ENCODE results near the gene ZNF558.

The ZNF558 gene

DNA sequence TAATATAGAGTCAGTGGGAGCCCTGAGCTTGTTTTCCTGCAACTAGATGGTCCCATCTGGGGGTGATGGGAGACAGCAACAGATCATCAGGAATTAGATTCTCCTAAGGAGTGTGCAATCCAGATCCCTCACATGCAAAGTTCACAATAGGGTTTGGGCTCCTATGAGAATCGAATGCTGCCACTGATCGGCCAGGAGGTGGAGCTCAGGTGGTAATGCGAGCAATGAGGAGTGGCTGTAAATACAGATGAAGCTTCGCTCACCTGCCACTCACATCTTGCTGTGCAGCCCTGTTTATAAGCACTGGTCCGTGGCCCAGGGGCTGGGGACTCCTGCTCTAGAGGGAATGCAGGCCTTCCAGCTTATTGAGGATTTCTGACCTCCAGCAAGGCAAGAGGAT is 5.7 kb downstream of the ZNF558 start:
- TF ChIP-seq, protein P1, sequence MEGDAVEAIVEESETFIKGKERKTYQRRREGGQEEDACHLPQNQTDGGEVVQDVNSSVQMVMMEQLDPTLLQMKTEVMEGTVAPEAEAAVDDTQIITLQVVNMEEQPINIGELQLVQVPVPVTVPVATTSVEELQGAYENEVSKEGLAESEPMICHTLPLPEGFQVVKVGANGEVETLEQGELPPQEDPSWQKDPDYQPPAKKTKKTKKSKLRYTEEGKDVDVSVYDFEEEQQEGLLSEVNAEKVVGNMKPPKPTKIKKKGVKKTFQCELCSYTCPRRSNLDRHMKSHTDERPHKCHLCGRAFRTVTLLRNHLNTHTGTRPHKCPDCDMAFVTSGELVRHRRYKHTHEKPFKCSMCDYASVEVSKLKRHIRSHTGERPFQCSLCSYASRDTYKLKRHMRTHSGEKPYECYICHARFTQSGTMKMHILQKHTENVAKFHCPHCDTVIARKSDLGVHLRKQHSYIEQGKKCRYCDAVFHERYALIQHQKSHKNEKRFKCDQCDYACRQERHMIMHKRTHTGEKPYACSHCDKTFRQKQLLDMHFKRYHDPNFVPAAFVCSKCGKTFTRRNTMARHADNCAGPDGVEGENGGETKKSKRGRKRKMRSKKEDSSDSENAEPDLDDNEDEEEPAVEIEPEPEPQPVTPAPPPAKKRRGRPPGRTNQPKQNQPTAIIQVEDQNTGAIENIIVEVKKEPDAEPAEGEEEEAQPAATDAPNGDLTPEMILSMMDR (IDR thresholded peaks at IDR 0.05): no peak

GRCh38 chr19:8821748-8822241 is 10.3 kb downstream of the ZNF558 start:
- TF ChIP-seq, protein P1 (IDR thresholded peaks at IDR 0.05): no peak

DNA sequence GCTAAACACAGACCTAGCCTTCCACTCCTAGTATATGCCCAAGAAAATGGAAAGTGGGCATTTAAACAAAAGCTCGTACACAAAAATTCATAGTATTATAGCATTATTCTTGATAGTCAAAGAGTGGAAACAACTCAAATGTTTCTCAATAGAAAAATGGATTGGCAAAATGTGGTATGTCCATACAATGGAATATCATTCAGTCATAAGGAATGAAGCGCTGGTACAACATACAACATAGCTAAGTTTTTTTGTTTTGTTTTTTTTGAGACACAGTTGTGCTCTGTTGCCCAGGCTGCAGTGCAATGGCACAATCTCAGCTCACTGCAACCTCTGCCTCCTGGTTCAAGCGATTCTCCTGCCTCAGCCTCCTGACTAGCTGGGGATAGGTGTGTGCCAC is 11.9 kb downstream of the ZNF558 start:
- TF ChIP-seq, protein P1 (IDR thresholded peaks at IDR 0.05): no peak

GRCh38 chr19:8815780-8816179 is 16.3 kb downstream of the ZNF558 start:
- TF ChIP-seq, protein P1 (IDR thresholded peaks at IDR 0.05): no peak

DNA sequence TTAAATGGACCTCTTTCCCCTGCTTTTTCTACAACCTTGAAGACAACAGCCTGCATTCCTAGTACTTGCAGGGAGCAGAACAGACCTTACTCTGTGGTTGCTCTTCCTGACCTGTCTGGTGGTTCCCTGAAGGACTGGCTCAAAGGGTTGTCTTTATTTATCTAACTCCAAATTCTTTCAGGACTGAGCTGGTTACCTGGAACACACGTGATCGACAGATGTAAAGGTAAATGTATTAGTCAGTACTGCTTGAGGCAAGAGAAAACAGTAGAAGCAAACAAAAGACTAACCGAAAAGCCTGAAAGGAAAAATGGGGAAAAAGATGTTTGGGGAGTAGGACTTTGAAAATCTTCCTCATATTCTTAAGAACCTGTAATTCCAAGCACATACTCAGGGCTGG is 17.9 kb downstream of the ZNF558 start:
- TF ChIP-seq, protein P1 (IDR thresholded peaks at IDR 0.05): no peak

DNA sequence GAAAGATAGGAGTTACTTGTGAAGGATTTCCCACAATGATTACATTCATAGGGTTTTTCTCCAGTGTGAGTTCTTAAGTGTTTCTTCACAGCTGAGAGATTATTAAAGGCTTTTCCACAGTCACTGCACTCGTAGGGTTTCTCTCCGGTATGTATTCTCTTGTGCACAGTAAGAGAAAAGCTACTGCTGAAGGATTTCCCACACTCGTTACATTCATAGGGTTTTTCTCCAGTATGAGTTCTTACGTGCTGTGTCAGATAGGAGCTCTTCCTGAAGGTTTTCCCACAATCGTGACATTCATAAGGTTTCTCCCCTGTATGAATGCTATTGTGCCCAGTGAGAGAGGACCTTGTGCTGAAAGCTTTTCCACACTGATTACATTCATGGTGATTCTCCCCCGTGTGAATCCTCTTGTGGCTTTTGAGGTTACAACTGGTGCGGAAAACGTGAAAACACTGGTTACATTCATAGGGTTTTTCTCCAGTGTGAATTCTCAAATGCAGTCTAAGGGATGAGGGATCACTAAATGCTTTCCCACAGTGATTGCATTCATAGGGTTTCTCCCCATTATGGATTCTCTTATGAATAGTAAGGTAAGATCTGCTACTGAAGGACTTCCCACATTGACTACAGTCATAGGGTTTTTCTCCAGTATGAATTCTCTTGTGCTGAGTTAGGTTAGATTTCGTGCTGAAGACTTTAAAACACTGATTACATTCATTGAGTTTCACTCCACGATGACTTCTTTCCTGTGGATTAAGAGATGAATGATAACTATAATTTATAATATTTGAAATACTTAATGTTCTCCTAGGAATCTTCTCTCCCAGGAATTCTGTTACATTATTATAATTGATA is 20.6 kb downstream of the ZNF558 start:
- TF ChIP-seq, protein P1 (IDR thresholded peaks at IDR 0.05): no peak

DNA sequence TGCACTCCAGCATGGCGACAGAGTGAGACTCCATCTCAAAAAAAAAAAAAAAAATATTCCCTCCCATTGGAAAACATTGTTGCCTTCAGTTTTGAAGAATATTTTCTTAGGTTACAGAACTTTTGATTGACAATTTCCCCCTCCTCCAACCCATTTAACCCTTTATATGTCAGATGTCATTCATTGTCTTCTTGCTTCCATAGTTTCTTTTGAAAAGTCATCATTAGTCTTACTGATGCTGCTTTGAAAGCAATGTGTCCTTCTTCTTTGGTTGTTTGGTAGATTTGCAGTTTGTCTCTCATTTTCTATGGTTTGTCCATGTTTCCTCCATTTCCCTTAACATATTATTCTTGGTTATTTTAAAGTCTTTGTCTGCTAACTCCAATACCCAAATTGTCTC is 25.4 kb downstream of the ZNF558 start:
- TF ChIP-seq, protein P1 (IDR thresholded peaks at IDR 0.05): no peak

Data from LNCAP (cell line).